K562 (cell line): ENCODE measurements around the gene CCDC174. TPM values are rescaled to one million over a fixed set of nuclear protein-coding genes. Genes with fewer than 3 reads are reported as not detected.

Source experiments
- ATAC-seq: fragments of 200-7000 bp; cut with Tn5 transposase; 3 replicates; pipeline ENCODE4 v1.9.1; 2020; ENCODE audit warnings: moderate library complexity
- BruUV-seq: library from RNA; stranded (reverse); fragments of 400-500 nt; replicated peaks from 2 replicates; lab custom pipeline; 2021; lab: Mats Ljungman, UMichigan
- CTCF ChIA-PET: fragments of 300-600 bp; formaldehyde crosslinking; extraction: SDS; loops from one replicate; lab custom pipeline; 2021; ENCODE audit warnings: low intra/inter-chr PET ratio; lab: Yijun Ruan, JAX
- POLR2A ChIA-PET: fragments of 300-600, 350-650 bp; sonication (Branson Sonifier 250); formaldehyde crosslinking; extraction: SDS; loops from one replicate; lab custom pipeline; 2021; ENCODE audit warnings: antibody characterized with exemption, inconsistent platforms; lab: Yijun Ruan, JAX
- DNase-seq, 4 experiments: peaks; one replicate each; pipeline versions ENCODE4 v3.0.0 to v3.0.0-alpha.2; 2011 to 2018; ENCODE audit warnings: low spot score in 3 of 4, mixed read lengths in 3 of 4; ENCODE audit errors: extremely low read depth in 1 of 4
- FAIRE-seq: peaks from 2 replicates; lab custom pipeline; 2011; peaks lifted over from hg19 to GRCh38; lab: Jason Lieb, UNC
- H2AFZ ChIP-seq: 2 replicates; pipeline ENCODE4 v1.6.0; 2011; ENCODE audit warnings: low read depth, low read length, control low read depth, inconsistent platforms
- H3K27ac ChIP-seq: fragments of 200-600 bp; 3 replicates; pipeline ENCODE4 v1.8.0; 2011; ENCODE audit warnings: low read depth, mild to moderate bottlenecking, control low read depth, inconsistent platforms, low read length, moderate library complexity, mixed read lengths; ENCODE audit errors: extremely low read depth
- H3K27me3 ChIP-seq, 2 experiments: fragments of 300-600 bp in 1 of 2; 2 replicates in 1 of 2; 3 replicates in 1 of 2; pipeline versions ENCODE4 v1.6.0 to v1.8.0; 2011; ENCODE audit warnings: inconsistent platforms in 2 of 2, low read length in 2 of 2, mild to moderate bottlenecking in 1 of 2, mixed read lengths in 1 of 2, moderate library complexity in 1 of 2; ENCODE audit not compliant: control insufficient read depth in 2 of 2, insufficient read depth in 2 of 2
- H3K36me3 ChIP-seq: fragments of 300-600 bp; 3 replicates; pipeline ENCODE4 v1.8.0; 2011; ENCODE audit warnings: mild to moderate bottlenecking, low read length, inconsistent platforms; ENCODE audit not compliant: control insufficient read depth, insufficient read depth
- H3K4me1 ChIP-seq, 2 experiments: fragments of 200-600 bp in 1 of 2; replicated peaks in 1 of 2; 2 replicates in 1 of 2; 3 replicates in 1 of 2; pipeline versions ENCODE4 v1.5.1 to v1.8.0; 2011; ENCODE audit warnings: inconsistent platforms in 2 of 2, low read length in 2 of 2, mild to moderate bottlenecking in 1 of 2, mixed read lengths in 1 of 2, moderate library complexity in 1 of 2; ENCODE audit not compliant: control insufficient read depth in 2 of 2, insufficient read depth in 2 of 2
- H3K4me2 ChIP-seq: 2 replicates; pipeline ENCODE4 v1.6.1; 2011; ENCODE audit warnings: low read length, control low read depth, inconsistent platforms, mixed read lengths; ENCODE audit not compliant: insufficient read depth
- H3K4me3 ChIP-seq: fragments of 200-600 bp; sonication (generic), shearing (Covaris generic); 2 replicates; pipeline ENCODE4 v1.5.1; 2016; ENCODE audit warnings: control low read depth, inconsistent platforms
- H3K79me2 ChIP-seq: fragments of 200-600 bp; 3 replicates; pipeline ENCODE4 v1.8.0; 2011; ENCODE audit warnings: low read length, inconsistent platforms; ENCODE audit not compliant: control insufficient read depth, insufficient read depth
- H3K9ac ChIP-seq, 2 experiments: 2 replicates each; pipeline versions ENCODE4 v1.6.0 to v1.6.1; 2011; ENCODE audit warnings: low read depth in 2 of 2, low read length in 2 of 2, control low read depth in 1 of 2, inconsistent platforms in 1 of 2, mild to moderate bottlenecking in 1 of 2, mixed read lengths in 1 of 2; ENCODE audit not compliant: insufficient read depth in 1 of 2
- H3K9me1 ChIP-seq: one replicate; pipeline ENCODE4 v1.6.0; 2011; ENCODE audit warnings: inconsistent platforms, mild to moderate bottlenecking, low read length, moderate library complexity; ENCODE audit not compliant: control insufficient read depth, insufficient read depth
- H3K9me3 ChIP-seq: replicated peaks from 2 replicates; pipeline ENCODE4 v1.5.1; 2011; ENCODE audit warnings: low read depth, low read length, inconsistent platforms; ENCODE audit not compliant: control insufficient read depth, insufficient read depth
- H4K20me1 ChIP-seq: replicated peaks from 2 replicates; pipeline ENCODE4 v1.6.1; 2011; ENCODE audit warnings: low read length, inconsistent platforms, mixed read lengths; ENCODE audit not compliant: control insufficient read depth, insufficient read depth
- PHB2 ChIP-seq: fragments of 450-650 bp; IDR thresholded peaks from 2 replicates; pipeline ENCODE4 v1.6.1; 2017; ENCODE audit warnings: low read depth
- RAD21 ChIP-seq, 2 experiments: fragments of 250-450 bp in 1 of 2; fragments of 450-650 bp in 1 of 2; sonication (Bioruptor Pico) in 1 of 2; formaldehyde crosslinking in 1 of 2; IDR thresholded peaks in 1 of 2; conservative IDR thresholded peaks in 1 of 2; 2 replicates each; pipeline versions ENCODE4 v1.4.0 to v1.8.0; 2020 to 2022; ENCODE audit warnings: mild to moderate bottlenecking in 2 of 2, moderate library complexity in 1 of 2
- SIRT6 ChIP-seq: IDR thresholded peaks from one replicate; pipeline ENCODE4 v1.6.1; 2012; ENCODE audit warnings: low read depth, mild to moderate bottlenecking, control low read depth, inconsistent platforms, low read length, moderate library complexity
- WGBS: fragments of 100-300 bp; shearing (Covaris generic); methylation state at CpG from one replicate; pipeline ENCODE4 v1.1.6; 2016; ENCODE audit warnings: low coverage, mixed read lengths; ENCODE audit not compliant: insufficient coverage; ENCODE audit errors: missing lambda C conversion rate; 5-methylcytosine and 5-hydroxymethylcytosine counted together
- in situ Hi-C: fragments of 300-500 bp; cut with MboI; formaldehyde crosslinking; loops from 4 replicates; pipeline ENCODE4 v1.15.0; 2018; ENCODE audit warnings: inconsistent platforms, mixed read lengths
- intact Hi-C: fragments of 100-400 bp; cut with micrococcal nuclease; formaldehyde crosslinking; loops from 2 replicates; pipeline ENCODE4 v1.14.2; 2022
- polyA plus RNA-seq, 8 experiments: library from polyadenylated mRNA; depleted of rRNA in 4 of 8; stranded (reverse) in 5 of 8; unstranded in 3 of 8; fragments of >200 nt; fragmentation: Nextera tagmentation in 2 of 8; fragmentation: Illumina TruSeq in 1 of 8; extraction: Ambion mirVana in 2 of 8; extraction: Trizol in 1 of 8; gene quantifications; 2 replicates each; pipeline versions ENCODE4 v1.2.1 to v1.2.3, GENCODE V29; 2011 to 2014; ENCODE audit warnings: inconsistent platforms in 1 of 8, missing spikeins in 1 of 8
- total RNA-seq, 7 experiments: library from RNA; depleted of rRNA in 6 of 7; stranded (reverse); fragments of >200 nt in 6 of 7; fragmentation: Illumina TruSeq in 2 of 7; extraction: Trizol in 2 of 7; gene quantifications; 2 replicates each; pipeline versions ENCODE4 v1.2.1 to v1.2.3, GENCODE V29; 2011 to 2021; ENCODE audit warnings: low replicate concordance in 1 of 7
- TF ChIP-seq, protein P1 (sequence below), 3 experiments: IDR thresholded peaks in 2 of 3; conservative IDR thresholded peaks in 1 of 3; 2 replicates each; pipeline ENCODE4 v1.5.1; 2011 to 2012; ENCODE audit warnings: low read length in 3 of 3, mild to moderate bottlenecking in 3 of 3, control low read depth in 2 of 3, improper control_type of control experiment in 1 of 3, inconsistent platforms in 1 of 3, low read depth in 1 of 3, mixed read lengths in 1 of 3, moderate library complexity in 1 of 3; ENCODE audit not compliant: insufficient read depth in 2 of 3

CCDC174 gene
- total and polyA plus RNA-seq, 9 of the 15 experiments (the other 6 are each of a cell fraction or from before 2014, with no cell fraction given), result 7.4 to 41.0 (median 28.5) TPM

DNA sequence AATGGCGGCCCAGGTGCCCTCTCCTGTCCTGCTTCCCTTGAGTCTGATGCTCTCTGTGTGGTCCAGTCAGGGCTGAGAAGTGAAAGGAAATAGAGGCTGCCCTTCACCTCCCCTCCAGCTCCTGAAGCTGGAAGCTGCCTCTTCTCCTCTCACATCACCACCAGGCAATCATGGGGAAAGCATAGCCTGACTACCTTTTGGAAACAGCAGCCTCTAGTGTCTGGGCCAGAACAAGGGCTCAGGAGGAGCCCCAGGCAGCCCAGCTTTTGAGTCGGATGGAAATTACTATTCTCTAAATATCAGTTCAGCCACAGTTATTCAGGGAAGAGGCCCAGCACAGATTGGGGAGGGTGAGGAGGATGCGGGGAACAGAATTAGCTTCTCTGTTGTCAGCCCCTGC lies 43.3 kb upstream of the CCDC174 start:
- WGBS, result 8% methylated on average over 3 of the region's 3 CpGs
- DNase-seq (no peak), ATAC-seq (peak; percentile 59), FAIRE-seq (no peak)
- Histone ChIP-seq H3K79me2 (no peaks in the 10 kb centered on the region), H3K4me1 (no peaks in the 10 kb centered on the region), H3K4me2 (no peak overlapping the region), H3K9me1 (no peaks in the 10 kb centered on the region), H2AFZ (no peak overlapping the region), H3K36me3 (no peaks in the 10 kb centered on the region), H3K4me3 (no peak overlapping the region), H3K9me3 (no peaks in the 10 kb centered on the region), H4K20me1 (no peaks in the 10 kb centered on the region), H3K27ac (no peak overlapping the region), H3K9ac (no peak overlapping the region), H3K27me3 (peaks cover 5 to 33% of the 10 kb centered on the region in 2 experiments; a peak in 4 of 5 replicates)
- intact Hi-C loops (no loop called here), in situ Hi-C loops (no loop called here)
- ChIA-PET CTCF (interaction anchor here (0.7 kb wide), 1 partner anchor 126 kb away, joined by 3 read pairs; no protein-coding TSS in a partner anchor), POLR2A (interaction anchor here (1.1 kb wide), 1 partner anchor 13 kb away, joined by 5 read pairs; no protein-coding TSS in a partner anchor)
- no TSS peak for BruUV-seq
- TF ChIP-seq PHB2 (no peak), RAD21 (CRISPR knock-in tag; conservative IDR thresholded peaks at IDR 0.05 in 1 of 2, IDR thresholded peaks at IDR 0.05 in 1 of 2) (peak in 1 of 2 experiments; percentile 36; a peak in 1 of 4 replicates), SIRT6 (no peak)
- TF ChIP-seq, protein P1, sequence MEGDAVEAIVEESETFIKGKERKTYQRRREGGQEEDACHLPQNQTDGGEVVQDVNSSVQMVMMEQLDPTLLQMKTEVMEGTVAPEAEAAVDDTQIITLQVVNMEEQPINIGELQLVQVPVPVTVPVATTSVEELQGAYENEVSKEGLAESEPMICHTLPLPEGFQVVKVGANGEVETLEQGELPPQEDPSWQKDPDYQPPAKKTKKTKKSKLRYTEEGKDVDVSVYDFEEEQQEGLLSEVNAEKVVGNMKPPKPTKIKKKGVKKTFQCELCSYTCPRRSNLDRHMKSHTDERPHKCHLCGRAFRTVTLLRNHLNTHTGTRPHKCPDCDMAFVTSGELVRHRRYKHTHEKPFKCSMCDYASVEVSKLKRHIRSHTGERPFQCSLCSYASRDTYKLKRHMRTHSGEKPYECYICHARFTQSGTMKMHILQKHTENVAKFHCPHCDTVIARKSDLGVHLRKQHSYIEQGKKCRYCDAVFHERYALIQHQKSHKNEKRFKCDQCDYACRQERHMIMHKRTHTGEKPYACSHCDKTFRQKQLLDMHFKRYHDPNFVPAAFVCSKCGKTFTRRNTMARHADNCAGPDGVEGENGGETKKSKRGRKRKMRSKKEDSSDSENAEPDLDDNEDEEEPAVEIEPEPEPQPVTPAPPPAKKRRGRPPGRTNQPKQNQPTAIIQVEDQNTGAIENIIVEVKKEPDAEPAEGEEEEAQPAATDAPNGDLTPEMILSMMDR (IDR thresholded peaks at IDR 0.05 in 2 of 3, conservative IDR thresholded peaks at IDR 0.05 in 1 of 3; ENCODE audit: insufficient read depth in 2 of 3, low read depth in 1 of 3, low read length in 3 of 3), result peak; percentile 12 to 33 (median 25); a peak in 1 of 6 replicates
